ENCODE data around the gene ADAMTSL4. TPM values are rescaled to one million over a fixed set of nuclear protein-coding genes. Genes with fewer than 3 reads are reported as not detected.

The ADAMTSL4 gene
- total and polyA plus RNA-seq, 9 of the 15 experiments (the other 6 are each of a cell fraction or from before 2014, with no cell fraction given) = 12.7 to 212 (median 35.6) TPM

GRCh38 chr1:150551051-150551783 is 2.0 kb downstream of the ADAMTSL4 start:
- H3K9ac ChIP-seq (ENCODE audit: insufficient read depth in 1 of 2, low read depth in 2 of 2, low read length in 2 of 2) = peak overlapping the region; percentile 95 to 99
- no TSS peak for BruUV-seq (replicated peaks)
- ATAC-seq = no peak

More at GRCh38 chr1:150551051-150551783, 2.0 kb downstream of the ADAMTSL4 start:
- H3K4me1 ChIP-seq (replicated peaks in 1 of 2; ENCODE audit: control insufficient read depth in 2 of 2, insufficient read depth in 2 of 2, low read length in 2 of 2) = peaks cover 35 to 84% of the 10 kb centered on the region in 2 experiments
- peaks cover 91% of the 10 kb centered on the region for H3K79me2 ChIP-seq (ENCODE audit: control insufficient read depth, insufficient read depth, low read length)
- H3K9me3 ChIP-seq (replicated peaks; ENCODE audit: control insufficient read depth, insufficient read depth, low read depth, low read length) = no peaks in the 10 kb centered on the region
- 47% methylated on average over 11 of the region's 11 CpGs for WGBS (ENCODE audit: insufficient coverage, low coverage, missing lambda C conversion rate)
- ChIA-PET CTCF (ENCODE audit: low intra/inter-chr PET ratio) (interaction anchor here (0.6 kb wide), 1 partner anchor 10 kb away, joined by 3 read pairs; no protein-coding TSS in a partner anchor), POLR2A (interaction anchor here (0.6 to 8.9 kb wide), 12 partner anchors 9 to 663 kb away, joined by 3 to 53 read pairs (median 4); partner anchors contain the start of genes ENSA and MCL1)
- no peak for DNase-seq (ENCODE audit: extremely low read depth in 1 of 4, low spot score in 3 of 4)
- intact Hi-C loops (cut with micrococcal nuclease) = no loop called here
- no peaks in the 10 kb centered on the region for H3K9me1 ChIP-seq (ENCODE audit: control insufficient read depth, insufficient read depth, low read length)
- peaks cover 7% of the 10 kb centered on the region for H4K20me1 ChIP-seq (replicated peaks; ENCODE audit: control insufficient read depth, insufficient read depth, low read length)
- peak overlapping the region; percentile 75 for H3K4me3 ChIP-seq
- peaks cover 44% of the 10 kb centered on the region for H3K36me3 ChIP-seq (ENCODE audit: control insufficient read depth, insufficient read depth, low read length)
- H3K27ac ChIP-seq (ENCODE audit: extremely low read depth, low read depth, low read length) = peak overlapping the region; percentile 87
- no peak overlapping the region for H2AFZ ChIP-seq (ENCODE audit: low read depth, low read length)
- in situ Hi-C loops (cut with MboI) = no loop called here
- no peaks in the 10 kb centered on the region for H3K27me3 ChIP-seq (ENCODE audit: control insufficient read depth in 2 of 2, insufficient read depth in 2 of 2, low read length in 2 of 2)
- no peak for FAIRE-seq
- peak overlapping the region; percentile 95 for H3K4me2 ChIP-seq (ENCODE audit: insufficient read depth, low read length)
- TF ChIP-seq, protein P1, sequence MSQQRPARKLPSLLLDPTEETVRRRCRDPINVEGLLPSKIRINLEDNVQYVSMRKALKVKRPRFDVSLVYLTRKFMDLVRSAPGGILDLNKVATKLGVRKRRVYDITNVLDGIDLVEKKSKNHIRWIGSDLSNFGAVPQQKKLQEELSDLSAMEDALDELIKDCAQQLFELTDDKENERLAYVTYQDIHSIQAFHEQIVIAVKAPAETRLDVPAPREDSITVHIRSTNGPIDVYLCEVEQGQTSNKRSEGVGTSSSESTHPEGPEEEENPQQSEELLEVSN (IDR thresholded peaks at IDR 0.05; ENCODE audit: borderline replicate concordance in 1 of 2, extremely low read depth in 1 of 2, insufficient read depth in 1 of 2, insufficient read length in 1 of 2, low read depth in 1 of 2, low read length in 1 of 2, poor library complexity in 1 of 2, severe bottlenecking in 1 of 2) = peak in 1 of 2 experiments; percentile 64
- TF ChIP-seq TSC22D4 (tag; IDR thresholded peaks at IDR 0.05) (no peak), ZBTB7A (IDR thresholded peaks at IDR 0.05; ENCODE audit: borderline replicate concordance, control insufficient read depth, low read depth, low read length) (0 out of 2 replicates have a peak, but pooled peaks have one; percentile 2), SMARCB1 (IDR thresholded peaks at IDR 0.05; ENCODE audit: insufficient read length, low read depth) (no peak), USF1 (CRISPR knock-in tag; IDR thresholded peaks at IDR 0.05) (0 out of 2 replicates have a peak, but pooled peaks have one; percentile 7), TCF3 (CRISPR knock-in tag; IDR thresholded peaks at IDR 0.05) (0 out of 2 replicates have a peak, but pooled peaks have one; percentile 5), POLR2AphosphoS5 (IDR thresholded peaks at IDR 0.05; ENCODE audit: control insufficient read depth, insufficient read depth, low read depth, low read length) (peak; percentile 26; the same call in 1 of the 2 replicates)

All from K562 (cell line).